HG03469 (cell line): ENCODE measurements around the gene CLSTN2.

Source experiments
- ATAC-seq: cut with Tn5 transposase; IDR thresholded peaks from one replicate; pipeline ENCODE4 v1.9.1; 2021; ENCODE audit warnings: mild to moderate bottlenecking, moderate library complexity, moderate number of reproducible peaks; ENCODE audit not compliant: unreplicated experiment

CLSTN2 gene

GRCh38 chr3:140004271-140004670, 69.3 kb downstream of the CLSTN2 start:
- no peak for ATAC-seq

- ATAC-seq: no peak
These were observed 71.3 kb downstream of the CLSTN2 start for GRCh38 chr3:140006331-140006730.

- no peak for ATAC-seq
These were observed 72.1 kb downstream of the CLSTN2 start for GRCh38 chr3:140007081-140007480.

- ATAC-seq: no peak
These were observed 73.2 kb downstream of the CLSTN2 start for GRCh38 chr3:140007911-140008869.

- ATAC-seq: no peak
These were observed 75.4 kb downstream of the CLSTN2 start for GRCh38 chr3:140010391-140010790.

GRCh38 chr3:140011086-140011485, 76.1 kb downstream of the CLSTN2 start:
- no peak for ATAC-seq

GRCh38 chr3:140011611-140012277, 76.8 kb downstream of the CLSTN2 start:
- no peak for ATAC-seq

GRCh38 chr3:140013220-140013619, 78.2 kb downstream of the CLSTN2 start:
- no peak for ATAC-seq

- ATAC-seq: no peak
These were observed 80.0 kb downstream of the CLSTN2 start for GRCh38 chr3:140014831-140015495.

GRCh38 chr3:140015741-140016140, 80.8 kb downstream of the CLSTN2 start:
- no peak for ATAC-seq

GRCh38 chr3:140018556-140018955, 83.6 kb downstream of the CLSTN2 start:
- no peak for ATAC-seq

GRCh38 chr3:140019946-140020345, 85.0 kb downstream of the CLSTN2 start:
- no peak for ATAC-seq

- no peak for ATAC-seq
These were observed 85.6 kb downstream of the CLSTN2 start for GRCh38 chr3:140020541-140020940.

- no peak for ATAC-seq
These were observed 86.3 kb downstream of the CLSTN2 start for GRCh38 chr3:140021269-140021668.

- ATAC-seq: no peak
These were observed 87.2 kb downstream of the CLSTN2 start for GRCh38 chr3:140022066-140022770.

GRCh38 chr3:140023616-140024530, 88.9 kb downstream of the CLSTN2 start:
- no peak for ATAC-seq

GRCh38 chr3:140031170-140031569, 96.2 kb downstream of the CLSTN2 start:
- no peak for ATAC-seq

- no peak for ATAC-seq
These were observed 99.1 kb downstream of the CLSTN2 start for GRCh38 chr3:140034058-140034457.

- no peak for ATAC-seq
These were observed 100.9 kb downstream of the CLSTN2 start for GRCh38 chr3:140035871-140036270.

- ATAC-seq: no peak
These were observed 115.4 kb downstream of the CLSTN2 start for GRCh38 chr3:140050396-140050795.
